Stimulated activated CD4-positive, alpha-beta T cell treated with anti-CD3 and anti-CD28 coated beads, TNF-alpha, amount 100 ng/mL, for 24 hours (primary cell): ENCODE measurements around the gene ZNF831.

ENCODE experiments used
- DNase-seq, 3 experiments: peaks; one replicate each; pipeline ENCODE4 v3.0.0-alpha.2; 2020; ENCODE audit warnings: low read depth in 3 of 3

ZNF831 gene

GRCh38 chr20:59141818-59142581, 21.6 kb upstream of the ZNF831 start:
- no peak for DNase-seq

- no peak for DNase-seq
Observed at GRCh38 chr20:59143326-59143725, 20.3 kb upstream of the ZNF831 start.

DNA sequence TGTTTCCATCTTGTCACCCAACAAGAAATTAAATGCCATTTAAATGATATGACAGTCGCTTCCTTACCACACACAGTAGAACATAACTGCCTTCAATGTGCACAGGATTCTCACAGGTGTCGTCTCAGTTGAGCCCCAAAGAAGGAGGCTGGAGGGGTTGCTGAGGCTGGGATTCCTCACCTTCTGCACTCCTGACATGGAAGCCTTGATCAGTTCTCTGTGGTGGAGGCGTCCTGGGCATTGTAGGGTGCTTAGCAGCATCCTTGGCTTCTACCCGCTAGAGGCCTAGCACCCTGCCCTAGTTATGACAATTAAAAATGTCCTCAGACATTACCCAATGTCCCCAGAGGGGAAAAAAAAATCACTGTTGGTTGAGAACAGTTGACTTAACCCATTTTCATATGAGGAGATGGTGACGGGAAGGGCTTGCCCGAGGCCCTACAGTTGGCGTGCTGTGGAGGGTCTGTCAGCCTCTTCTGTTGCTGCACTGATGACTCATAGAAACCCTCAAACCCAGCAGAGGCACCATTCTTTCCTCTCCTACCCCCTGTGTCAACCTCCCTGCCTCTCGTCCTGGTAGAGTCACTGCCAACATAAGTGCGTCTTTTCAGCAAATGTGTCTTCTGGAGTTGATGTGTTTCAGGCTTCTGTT, 19.3 kb upstream of the ZNF831 start:
- DNase-seq = peak in 1 of 3 experiments; percentile 55

DNA sequence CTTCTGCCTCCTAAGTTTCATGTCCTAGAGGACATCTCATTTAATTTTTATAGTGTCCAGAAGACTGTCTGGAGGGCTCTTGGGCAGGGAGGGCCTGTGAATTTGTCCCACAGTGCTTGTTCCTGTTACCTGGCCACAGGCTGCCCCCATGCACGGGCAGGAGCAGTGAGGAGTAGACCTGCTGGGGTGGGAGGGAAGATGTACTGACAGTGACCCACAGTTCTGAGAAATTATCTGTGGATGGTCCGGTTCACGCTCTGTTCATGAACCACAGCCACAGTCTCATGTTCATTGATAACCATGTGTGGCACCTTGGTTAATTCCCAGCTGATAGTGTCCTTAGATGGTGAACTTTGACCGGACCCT, 18.8 kb upstream of the ZNF831 start:
- DNase-seq = no peak

GRCh38 chr20:59145247-59145923, 18.2 kb upstream of the ZNF831 start:
- DNase-seq = no peak

DNA sequence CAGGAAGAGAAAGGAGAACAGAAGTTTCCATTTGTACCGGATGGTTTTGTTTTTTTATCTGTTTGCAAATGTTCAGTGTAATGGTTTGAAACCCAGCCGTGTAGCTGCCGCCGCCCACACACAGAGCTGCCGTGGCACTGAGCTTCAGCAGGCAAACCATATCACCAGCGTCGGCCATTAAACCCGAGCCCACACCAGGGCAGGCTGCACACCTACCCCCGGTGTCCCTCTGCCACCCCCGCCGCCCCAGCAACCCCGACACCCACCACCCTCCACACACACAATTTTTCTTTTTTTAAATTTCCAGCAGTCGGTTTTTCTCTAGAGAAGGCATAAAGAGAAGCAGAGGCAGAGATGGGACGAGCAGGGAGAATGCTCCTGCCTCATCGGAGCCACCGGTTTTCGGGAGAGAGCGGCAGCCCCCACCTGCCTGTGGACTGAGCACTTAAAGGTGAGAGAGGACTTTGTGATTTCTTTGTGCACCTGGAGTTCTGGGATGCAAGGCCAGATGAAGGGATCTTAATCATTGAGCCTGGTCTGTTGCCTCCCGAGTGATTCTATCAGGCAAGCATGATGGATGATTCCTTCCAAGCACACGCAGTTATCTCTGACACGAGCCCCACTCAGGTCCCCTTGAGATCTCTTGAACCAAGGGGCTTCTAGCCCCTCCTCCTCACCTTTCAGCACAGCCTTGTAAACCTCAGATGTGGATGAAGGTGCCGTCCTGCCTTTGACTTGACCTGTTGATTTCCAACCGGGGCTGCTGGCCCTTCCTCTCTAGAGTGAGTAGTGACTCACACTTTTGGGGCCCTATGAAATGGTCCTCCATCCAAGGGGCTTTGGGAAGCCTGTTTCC, 17.5 kb upstream of the ZNF831 start:
- peak in 2 of 3 experiments; percentile 61 to 77 for DNase-seq

DNA sequence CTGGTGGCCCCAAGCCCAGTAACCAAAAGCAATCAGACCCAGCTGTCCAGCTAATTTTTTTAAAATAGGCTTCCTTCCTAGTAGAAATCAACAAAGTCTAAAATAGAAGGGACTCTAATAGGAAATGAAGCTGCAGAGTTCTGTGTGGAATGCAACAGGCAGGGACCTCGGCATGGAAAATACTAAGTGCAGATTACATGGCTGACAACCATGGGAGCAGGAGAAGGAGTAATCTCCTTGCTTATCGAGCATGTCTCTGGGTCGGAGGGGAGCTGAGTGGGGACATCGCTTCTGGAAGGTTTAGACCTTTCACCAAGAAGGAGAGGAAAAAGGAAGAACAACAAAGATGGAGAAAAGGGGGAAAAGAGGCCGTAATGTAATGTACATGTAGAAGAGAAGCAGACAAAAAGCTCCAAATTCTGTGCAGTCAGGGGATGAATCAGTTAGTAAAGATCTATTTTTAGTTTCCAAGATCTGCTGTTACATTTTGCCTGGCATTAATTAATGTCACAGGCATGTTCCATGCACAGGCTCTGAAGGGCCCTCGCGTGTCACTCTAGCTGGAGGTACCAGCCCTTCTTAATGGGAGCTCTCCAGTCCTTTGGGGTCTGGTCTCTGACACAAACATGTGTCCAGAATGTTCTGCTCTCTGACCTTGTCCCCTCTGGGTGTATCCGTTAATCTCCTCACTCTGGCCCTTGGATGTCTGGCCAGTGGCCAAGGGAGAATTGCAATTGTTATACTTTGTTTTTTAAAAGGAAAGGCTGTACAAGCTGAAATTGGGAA, 16.6 kb upstream of the ZNF831 start:
- no peak for DNase-seq

DNA sequence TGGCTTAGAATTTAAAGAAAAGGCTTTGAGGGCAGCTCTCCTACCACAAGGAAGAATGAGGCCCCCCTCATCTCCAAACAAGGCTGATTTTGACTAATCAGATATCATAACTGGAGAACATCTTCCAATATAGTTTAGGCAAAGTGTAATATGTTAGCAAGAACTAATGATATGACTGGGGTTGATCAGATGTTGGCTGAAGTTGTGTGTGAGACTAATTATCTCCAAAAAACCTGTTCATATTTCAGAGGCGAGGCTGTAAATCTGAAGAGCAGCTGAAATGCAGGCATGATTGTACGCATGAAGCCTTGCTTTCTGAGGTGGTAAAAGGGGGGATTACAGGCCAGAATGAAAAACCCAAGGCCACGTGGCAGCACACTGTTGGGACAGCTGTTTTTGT, 16.0 kb upstream of the ZNF831 start:
- no peak for DNase-seq

DNA sequence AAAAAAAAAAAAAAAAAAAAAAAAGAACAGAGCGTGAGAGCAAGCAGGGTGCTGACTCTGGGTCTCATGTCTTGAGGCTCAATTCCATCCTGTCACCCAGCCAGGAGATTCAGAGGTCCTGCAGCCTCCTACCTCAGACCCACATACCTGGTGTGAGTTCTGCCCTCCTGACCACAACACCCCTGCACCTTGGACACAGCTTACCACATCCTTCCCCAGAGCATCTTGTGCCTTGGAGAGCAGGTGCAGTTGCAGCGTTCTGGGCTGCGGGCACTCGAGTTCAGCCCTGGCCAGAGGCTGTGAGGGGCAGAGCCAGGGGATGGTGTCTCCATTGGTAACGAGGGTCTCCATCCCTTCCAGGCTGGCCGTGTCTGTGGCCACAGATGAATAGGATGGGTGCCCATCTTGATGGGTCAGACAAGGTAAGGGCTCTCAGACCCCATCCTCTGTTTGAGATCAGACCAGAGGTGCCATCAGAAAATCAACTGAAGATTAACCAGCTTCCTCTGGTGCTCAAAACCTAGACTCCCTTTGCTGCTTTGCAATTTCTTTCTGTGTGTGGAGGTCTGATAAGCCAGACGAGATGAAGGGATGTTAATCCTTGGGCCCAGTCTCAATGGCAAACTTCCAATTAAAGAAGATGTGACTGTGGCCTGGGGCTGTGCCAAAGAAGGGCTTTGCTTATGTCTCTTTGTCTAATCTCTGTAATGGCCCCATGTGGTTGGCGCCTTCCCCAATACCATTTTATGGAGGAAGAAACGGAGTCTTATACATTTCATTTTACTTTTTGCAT, 14.7 kb upstream of the ZNF831 start:
- no peak for DNase-seq

- DNase-seq = peak in 2 of 3 experiments; percentile 34 to 46
Observed at GRCh38 chr20:59149678-59150504, 13.7 kb upstream of the ZNF831 start.

GRCh38 chr20:59150821-59151251, 12.8 kb upstream of the ZNF831 start:
- DNase-seq = no peak

GRCh38 chr20:59151391-59151790, 12.2 kb upstream of the ZNF831 start:
- no peak for DNase-seq

DNA sequence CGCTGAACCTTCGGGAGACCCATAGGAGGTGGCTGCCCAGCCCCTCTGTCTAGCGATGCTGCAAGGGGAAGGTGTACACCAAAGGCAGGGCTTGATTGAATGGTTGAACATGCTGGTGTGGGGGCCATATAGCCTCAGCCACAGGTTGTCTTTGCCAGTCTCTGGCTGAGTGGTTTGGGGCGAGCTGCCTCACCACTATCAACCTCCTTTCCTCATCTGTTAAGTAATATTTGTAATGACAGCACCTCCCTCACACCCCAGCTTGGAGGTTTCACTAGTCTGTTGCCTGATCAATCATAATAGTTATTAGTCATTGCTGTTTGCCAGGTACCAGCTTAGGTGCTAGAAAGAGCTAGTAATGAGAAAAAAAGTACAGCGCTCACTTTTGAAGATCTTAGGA, 11.8 kb upstream of the ZNF831 start:
- peak in 1 of 3 experiments; percentile 37 for DNase-seq

GRCh38 chr20:59152559-59153354, 10.9 kb upstream of the ZNF831 start:
- DNase-seq = no peak

DNA sequence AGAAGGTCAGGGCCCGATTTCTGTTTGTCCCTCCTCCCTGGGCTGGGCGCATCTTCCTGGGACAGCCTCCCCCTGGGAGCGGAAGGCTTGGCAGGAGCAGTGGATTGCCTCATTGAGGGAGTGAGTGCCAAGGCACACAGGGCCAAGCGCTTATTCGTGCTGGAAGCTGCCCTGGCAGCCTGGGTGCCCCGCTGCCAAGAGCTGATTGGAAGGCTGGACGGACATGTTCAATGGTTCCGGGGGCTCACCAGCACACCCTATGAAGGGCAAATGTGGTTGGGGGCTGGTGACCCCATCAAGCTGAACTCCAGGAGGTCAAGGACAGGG, 10.3 kb upstream of the ZNF831 start:
- DNase-seq = no peak

DNA sequence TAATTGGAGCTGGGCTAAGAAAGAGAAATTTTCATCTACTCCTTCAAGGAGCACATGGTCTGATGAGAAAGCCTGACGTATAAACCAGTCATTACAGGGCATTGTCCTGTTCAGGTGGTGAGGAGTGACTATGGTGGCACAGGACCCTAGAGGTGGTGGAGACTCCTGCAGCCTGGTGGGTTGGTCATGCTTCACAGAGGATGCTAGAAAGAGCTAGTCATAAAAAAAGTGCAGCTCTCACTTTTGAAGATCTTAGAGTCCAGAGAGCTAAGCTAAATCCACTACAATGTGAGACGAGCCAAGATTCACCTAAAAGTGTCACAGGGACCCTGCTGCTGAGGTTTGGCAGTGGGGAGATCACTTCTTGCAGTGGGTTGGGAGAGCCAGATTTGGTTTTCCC, 9.8 kb upstream of the ZNF831 start:
- no peak for DNase-seq

GRCh38 chr20:59154317-59155013, 9.2 kb upstream of the ZNF831 start:
- no peak for DNase-seq

DNA sequence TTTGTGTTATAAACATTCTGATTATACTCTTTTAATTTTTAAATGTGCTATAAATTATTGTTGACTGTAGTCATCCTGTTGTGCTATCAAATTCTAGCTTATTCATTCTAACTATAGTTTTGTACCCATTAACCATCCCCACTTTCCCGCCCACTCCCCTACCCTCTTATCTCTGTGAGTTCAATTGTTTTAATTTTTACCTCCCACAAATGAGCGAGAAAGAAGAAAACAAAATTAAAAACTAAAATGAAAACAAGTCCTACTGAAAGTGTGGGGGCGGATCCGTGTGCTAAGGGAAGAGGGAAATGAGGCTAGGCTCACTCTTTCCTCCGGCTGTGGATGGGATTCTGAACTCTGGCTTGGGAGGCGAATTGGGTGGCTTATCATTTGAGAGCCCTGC, 6.6 kb upstream of the ZNF831 start:
- DNase-seq = no peak
